Measurements from ENCODE around the gene RBM39.
"Not testable (repeated sequence)": the region's sequence is repeated elsewhere in the genome, so short reads cannot be mapped to it uniquely, and the experiment has no call there.

Gene RBM39

GRCh38 chr20:35704514-35705261, 37.4 kb downstream of the RBM39 start:
- no peak for DNase-seq

DNA sequence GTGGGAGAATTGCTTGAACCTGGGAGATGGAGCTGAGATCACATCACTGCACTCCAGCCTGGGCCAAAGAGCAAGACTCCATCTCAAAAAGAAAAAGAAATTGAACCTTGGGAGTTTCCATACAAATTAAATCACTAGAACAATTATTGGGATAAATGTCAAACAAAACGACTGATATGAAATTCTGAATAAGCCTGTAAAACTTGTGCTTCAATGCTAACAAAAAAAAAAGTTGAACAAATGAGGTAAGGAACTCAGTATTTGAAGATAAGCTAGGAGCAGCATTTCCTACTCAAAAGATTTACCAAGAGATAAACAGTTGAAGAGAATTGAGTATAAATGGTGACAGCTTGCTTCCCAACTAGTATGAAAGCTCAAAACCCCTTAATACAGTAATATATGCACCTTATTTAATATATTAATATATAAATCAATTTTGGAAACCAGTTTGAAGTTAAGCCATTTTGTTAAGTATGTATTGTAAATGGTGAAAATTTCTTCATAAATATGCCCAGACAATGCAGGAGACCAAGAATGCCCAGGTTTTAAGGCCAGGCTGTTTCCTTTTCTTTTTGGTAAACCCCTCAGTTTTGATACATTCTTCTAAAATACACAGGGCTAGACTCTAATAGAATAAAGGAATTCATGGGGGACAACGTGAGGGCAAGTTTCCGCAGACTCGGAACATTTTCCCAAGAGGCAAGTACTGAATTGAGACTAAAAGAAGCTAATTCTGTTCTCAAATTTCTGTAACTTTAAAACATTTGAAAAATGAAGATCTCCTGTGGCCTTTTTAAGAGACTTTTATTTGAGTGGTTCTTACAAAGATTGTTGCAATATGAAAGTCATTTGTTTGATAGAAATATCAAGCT, 39.0 kb downstream of the RBM39 start:
- no peak for DNase-seq

DNA sequence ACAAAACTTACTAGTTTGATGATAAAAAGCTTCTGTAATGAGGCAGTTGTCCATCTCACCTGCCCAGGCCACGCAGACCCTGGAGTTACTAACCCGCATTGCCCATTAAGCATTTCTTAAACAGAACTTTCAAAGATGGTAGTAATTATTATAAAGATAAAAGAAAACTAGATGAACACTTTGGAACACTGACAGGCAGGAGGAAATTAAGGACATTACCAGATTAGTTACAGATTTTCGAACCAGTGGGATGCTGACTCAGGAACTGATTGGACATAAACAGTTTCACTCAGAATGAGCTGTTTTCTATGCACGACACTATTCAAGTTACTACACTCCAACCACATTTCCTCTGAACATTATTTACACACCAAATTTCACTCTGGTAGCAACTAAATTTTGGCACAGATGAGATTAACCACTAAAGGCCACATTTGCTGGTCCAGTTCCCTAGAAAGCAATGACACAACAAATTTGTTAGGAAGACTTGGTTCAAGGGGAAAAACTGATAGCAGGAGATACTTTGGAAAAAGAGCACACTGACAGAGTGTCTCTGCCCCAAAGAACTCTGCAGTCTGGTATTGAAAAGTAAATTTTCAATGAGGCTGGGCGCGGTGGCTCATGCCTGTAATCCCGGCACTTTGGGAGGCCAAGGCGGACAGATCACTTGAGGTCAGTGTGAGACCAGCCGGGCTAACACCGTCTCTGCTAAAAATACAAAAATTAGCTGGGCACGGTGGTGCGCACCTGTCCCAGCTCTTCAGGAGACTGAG, 39.8 kb downstream of the RBM39 start:
- DNase-seq = no peak

- DNase-seq = no peak
These were observed 41.4 kb downstream of the RBM39 start for GRCh38 chr20:35700625-35701148.

DNA sequence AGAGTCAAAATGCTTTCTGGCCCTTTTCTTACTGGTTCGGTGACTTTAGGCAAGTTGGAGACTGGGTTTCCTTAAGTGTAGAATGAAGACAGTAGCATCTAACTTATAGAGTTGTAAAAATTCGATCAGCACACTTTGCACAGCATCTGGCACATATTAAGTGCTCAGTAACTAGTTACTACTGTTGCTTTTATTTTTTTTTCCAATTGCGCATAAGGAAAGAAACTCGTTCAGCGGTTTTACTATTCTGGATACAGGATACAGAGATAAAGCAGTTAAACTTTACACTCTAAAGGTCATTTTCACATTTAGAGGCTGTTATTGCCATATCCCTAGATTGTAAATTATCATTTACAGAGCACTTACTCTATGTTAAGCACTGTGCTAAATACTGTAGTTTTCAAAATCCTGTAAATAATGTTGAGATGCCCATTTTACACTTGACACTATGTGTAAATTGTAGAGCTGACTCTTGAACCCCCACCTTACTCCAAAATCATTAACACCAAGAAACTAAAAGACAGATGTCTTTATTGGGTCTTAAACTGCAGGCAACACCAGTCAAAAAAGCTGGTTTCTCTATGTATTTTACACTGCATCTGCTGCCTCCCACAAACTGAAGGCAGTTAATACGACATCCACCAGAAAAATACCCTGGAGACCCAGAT, 42.0 kb downstream of the RBM39 start:
- DNase-seq = no peak

DNA sequence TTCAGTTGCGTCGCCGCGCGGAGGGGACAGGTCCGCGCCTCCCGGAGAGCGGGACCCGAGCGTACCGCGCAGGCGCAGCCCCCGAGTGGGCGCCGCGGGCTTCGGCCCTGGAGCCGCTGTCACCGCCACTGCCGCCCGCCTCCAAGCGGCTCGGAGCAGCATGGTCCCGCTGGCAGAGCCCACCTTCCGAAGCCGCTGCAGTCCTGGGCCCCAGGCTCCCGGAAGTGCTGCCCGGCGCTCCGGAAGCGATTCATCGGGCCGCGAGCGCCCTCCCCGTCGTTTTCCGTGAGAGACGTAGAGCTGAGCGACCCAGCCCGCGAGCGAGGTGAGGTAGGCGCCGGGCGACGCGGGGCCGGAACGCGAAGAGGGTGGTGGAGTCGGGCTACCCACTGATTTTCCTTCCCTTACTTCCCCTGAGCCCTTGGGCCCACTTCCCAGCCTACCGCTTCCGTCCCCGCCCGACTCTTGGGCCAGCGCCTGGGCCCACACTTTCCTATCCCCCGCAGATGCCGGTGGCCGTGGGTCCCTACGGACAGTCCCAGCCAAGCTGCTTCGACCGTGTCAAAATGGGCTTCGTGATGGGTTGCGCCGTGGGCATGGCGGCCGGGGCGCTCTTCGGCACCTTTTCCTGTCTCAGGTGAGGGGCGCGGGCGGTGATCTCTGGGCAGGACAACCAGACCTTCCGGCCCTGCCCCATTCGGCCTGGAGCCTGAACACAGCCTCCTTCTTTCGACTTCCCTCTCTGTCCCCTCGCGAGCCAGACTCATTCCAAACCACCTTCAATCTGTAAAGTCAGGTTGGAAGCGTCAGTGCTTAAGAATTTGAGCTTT, 42.7 kb downstream of the RBM39 start, which contains the start of the genes NFS1 and ROMO1:
NFS1 (minus strand) TSS at position 226 of the 830 bp plus-strand sequence; CDS start at position 162, 64 bp downstream.
ROMO1 (plus strand) TSS at position 279 of the 830 bp plus-strand sequence; CDS start at position 507, 228 bp downstream.
- DNase-seq = peak; percentile 62

DNA sequence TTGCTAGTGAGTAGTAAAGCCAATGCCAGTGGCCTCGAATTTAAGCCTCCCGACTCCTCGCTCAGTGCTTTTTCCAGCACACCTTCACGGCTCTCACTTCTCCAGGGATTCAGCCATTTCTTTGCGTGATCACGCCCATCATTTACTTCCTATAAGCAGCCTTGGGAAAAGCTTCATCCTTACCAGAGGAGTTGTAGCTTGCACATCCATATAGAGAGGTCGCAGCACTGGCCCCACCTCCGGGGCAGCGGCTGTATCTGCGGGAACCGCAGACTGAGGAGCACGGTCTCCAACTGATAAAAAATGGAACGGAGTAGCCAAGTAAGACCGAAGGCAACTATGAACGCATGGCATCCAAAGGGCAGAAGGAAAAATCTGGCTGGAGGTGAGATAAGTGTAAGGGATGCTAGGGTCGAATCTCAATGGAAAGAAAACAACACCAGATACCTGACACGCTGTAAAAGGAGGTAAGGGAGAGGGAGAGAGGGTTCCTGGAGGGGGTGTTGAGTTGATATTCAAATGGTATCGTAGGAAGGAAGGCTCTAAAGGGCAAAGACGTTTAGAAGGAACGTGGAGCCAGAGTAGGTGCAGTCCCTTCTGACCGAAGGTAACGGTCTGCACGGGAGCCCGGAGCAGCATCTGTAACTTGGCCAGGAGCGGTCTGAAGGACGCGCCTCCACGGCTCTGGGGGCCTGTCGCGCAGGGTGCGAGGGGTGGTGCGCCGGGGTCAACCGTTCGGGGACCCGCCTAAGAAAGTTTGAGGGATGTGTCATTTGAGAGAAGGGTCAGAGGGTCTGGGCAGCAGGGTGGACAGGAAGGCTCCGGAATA, 43.5 kb downstream of the RBM39 start:
- no peak for DNase-seq

DNA sequence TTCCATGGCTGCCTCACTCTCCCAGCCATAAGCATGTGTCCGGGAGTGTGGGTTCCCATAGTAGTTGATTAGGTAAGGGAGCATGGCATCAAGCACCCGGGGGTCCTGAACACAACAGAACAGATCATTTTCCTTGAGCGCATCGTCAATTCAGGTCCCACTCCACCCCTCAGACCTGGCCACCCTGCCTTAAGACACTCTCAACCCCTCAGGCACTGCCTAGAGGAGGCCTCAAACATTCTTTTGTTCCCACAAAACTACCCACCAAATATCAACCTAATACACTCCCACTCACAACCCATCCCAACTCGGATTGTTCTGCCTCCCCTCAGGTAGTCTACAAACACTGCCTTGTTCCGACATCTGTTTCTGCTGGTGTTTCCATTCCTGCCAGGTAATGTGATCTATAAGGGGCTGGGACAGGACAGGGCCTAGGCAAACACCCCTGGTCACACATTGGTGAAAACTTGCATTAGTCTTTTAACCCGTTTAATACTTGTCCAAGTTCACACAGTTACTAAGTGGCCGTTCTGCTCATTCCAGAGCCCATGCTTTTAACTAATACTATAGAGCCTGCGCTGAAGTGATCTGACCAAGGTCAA, 44.3 kb downstream of the RBM39 start:
- DNase-seq = no peak

GRCh38 chr20:35695978-35696377, 46.1 kb downstream of the RBM39 start:
- no peak for DNase-seq

DNA sequence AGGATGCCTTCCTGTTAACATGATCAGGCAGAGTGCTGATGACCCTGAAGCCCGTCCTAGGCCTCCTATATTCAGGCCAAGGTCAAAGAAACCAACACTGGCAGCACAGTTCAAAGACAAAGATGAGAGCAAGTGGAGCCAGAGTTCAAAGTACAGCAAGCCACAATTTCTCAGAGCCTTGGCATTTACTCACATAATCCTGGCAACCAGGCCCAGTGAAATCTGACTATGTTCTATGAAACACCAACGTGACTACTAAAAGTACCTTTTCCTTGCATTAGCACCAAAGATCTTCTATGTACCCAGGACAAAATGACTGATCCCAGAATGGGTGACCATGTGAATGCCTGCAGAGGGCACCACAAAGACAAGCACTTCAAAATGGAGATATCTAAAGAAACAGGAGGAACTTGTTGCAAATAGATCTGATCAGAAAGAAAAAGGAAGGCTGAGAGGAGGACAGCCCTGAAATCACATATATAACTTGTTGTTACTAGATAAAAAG, 46.8 kb downstream of the RBM39 start:
- no peak for DNase-seq

DNA sequence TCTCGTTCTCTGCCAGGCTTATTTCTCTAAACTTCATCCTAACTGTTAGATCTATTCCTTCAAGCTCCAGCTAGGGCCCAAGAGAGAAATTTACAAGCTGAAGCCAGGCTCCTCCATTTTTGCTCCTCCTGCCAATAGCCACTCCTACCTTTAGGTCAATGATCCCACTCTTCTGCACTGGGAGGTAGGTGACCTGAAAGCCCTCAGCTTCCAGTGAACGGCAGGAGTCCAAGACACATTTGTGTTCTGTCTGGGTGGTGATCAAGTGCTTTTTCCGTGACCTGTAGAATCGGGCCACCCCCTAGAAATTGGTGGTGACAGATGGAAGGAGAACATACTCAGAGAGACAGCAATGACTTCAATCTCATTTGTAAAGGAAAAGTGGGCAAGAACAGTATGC, 51.8 kb downstream of the RBM39 start:
- DNase-seq = no peak

DNA sequence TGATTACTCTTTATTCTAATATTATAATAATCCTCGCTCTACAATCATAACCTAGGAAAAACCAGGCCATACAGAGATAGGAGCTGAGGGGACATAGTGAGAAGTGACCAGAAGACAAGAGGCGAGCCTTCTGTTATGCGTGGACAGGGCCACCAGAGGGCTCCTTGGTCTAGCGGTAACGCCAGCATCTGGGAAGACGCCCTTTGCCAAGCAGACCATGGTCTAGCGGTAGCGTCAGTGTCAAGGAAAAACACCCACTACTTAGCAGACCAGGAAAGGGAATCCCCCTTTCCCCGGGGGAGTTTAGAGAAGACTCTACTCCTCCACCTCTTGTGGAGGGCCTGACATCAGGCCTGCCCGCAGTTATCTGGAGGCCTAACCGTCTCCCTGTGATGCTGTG, 55.2 kb downstream of the RBM39 start:
- DNase-seq = not testable (repeated sequence)

DNA sequence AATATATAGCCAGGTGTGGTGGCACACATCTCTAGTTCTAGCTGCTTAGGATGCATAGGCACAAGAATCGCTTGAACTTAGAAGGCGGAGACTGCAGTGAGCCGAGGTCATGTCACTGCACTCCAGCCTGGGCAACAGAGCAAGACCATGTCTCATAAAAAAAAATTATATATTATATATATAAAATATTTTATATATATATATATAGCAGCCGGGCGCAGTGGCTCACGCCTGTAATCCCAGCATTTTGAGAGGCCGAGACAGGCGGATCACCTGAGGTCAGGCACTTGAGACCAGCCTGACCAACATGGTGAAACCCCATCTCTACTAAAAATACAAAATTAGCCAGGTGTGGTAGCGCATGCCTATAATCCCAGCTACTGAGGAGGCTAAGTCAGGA, 56.7 kb downstream of the RBM39 start:
- DNase-seq = not testable (repeated sequence)

GRCh38 chr20:35681960-35682359, 60.1 kb downstream of the RBM39 start:
- DNase-seq = no peak

DNA sequence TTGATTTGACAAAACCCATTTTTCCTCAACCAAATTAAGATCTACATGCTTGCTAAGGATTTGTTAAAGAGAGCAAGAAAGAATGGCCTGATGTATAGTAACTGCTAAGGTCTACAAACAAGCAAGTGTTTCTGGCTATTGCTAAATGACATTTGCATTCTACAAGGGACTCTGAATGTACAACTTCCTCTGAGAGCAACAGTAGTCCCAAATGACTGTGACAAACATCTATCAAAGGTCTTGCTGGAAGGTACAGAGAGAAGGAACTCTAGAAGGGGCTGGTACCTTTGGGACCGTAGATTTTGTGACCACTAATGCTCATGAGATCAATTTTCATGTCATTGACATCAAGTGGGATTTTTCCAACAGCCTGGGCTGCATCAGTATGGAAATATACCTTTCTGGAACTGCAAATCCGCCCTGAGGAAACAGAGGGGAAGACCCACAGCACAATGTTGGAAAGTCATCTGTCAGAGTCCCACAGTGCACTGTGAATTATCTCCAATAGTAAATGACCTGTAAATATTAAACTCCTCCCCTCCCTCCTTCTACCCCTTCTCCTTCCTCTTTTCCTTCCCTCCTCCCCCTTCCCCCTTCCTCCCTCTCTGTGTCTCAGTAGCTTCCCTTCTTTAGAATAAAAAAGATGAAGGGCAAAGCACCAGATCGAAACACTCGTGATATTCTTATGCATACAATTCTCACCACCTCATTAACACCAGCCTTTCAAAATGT, 61.4 kb downstream of the RBM39 start:
- no peak for DNase-seq

DNA sequence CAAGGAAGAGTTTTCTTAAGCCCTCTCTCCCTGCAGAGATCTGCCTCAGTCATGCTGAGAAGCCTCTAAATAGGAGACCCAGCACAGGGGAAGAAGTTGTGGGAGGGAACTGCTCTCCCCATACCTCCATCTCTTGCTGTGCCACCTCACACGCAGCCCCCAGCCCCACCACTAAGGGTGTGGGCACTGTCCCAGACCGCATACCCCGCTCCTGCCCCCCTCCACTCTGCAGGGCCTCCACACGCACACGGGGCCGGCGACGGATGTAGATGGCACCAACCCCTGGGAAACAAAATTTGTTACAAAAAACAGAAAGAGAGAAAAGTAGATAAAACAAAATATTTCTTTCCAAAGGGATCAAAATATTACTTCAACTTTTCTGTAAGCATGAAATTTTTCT, 67.1 kb downstream of the RBM39 start:
- DNase-seq = no peak

DNA sequence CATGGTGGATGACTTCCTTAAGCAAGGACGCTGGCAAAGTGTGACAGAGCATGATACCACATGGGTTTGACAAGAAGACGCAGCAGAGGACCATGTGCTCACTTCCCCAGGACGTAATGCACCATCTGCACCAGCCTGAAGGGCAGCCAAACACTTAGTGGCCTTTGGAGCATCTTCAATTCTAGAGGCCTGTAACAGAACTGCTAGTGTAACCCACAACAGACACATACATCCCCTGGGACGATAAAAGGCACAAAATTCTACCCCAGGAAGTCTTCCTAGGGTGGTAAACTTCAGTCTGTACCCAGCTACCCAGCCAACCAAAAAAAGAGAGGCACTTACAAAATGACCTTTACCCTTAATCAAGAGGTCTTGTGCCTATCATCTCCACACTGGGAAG, 68.2 kb downstream of the RBM39 start:
- DNase-seq = no peak

DNA sequence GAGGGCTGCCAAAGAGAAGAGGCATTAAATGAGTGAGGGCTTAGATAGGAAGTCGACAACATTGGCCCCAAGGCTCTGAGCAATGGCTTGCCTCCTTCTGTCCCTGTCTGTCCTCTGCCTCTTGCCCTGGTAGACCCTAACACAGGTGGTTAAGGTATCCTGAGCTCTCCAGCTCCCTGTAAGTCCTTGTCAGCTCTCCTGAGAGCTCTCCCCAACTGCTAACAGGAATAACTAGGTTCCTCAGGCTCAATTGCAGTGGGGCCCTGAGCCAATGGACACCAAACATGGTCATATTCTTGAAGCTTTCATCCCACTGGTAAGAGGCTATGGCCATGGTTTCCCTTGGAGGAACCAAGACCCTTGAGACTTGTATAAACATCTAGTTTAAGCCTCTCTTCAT, 72.4 kb downstream of the RBM39 start:
- no peak for DNase-seq

- no peak for DNase-seq
These were observed 72.8 kb downstream of the RBM39 start for GRCh38 chr20:35669221-35669620.

Measured in kidney glomerular epithelial cell (primary cell).